Stimulated activated CD4-positive, alpha-beta T cell treated with anti-CD3 and anti-CD28 coated beads, Interleukin-1b, Interleukin-23, amount 100 ng/mL, for 48 hours (primary cell): ENCODE results near the gene TSEN2.
A peak's percentile ranks its signal among the peaks of the same experiment; 100 is the strongest.
"Not testable (repeated sequence)": the region's sequence is repeated elsewhere in the genome, so short reads cannot be mapped to it uniquely, and the experiment has no call there.

Source experiments
- DNase-seq: peaks from one replicate; pipeline ENCODE4 v3.0.0-alpha.2; 2020

Gene TSEN2

GRCh38 chr3:12452361-12453330, 31.6 kb upstream of the TSEN2 start:
- no peak for DNase-seq

GRCh38 chr3:12454076-12454815, 30.0 kb upstream of the TSEN2 start:
- no peak for DNase-seq

- no peak for DNase-seq
Observed at GRCh38 chr3:12454816-12455121, 29.5 kb upstream of the TSEN2 start.

GRCh38 chr3:12455740-12456139, 28.5 kb upstream of the TSEN2 start:
- DNase-seq = no peak

GRCh38 chr3:12456441-12456840, 27.8 kb upstream of the TSEN2 start:
- no peak for DNase-seq

GRCh38 chr3:12457380-12457779, 26.9 kb upstream of the TSEN2 start:
- not testable (repeated sequence) for DNase-seq

- no peak for DNase-seq
Observed at GRCh38 chr3:12458901-12459300, 25.4 kb upstream of the TSEN2 start.

GRCh38 chr3:12460127-12460526, 24.2 kb upstream of the TSEN2 start:
- no peak for DNase-seq

GRCh38 chr3:12461097-12461649, 23.1 kb upstream of the TSEN2 start:
- DNase-seq = peak; percentile 32

GRCh38 chr3:12462159-12462947, 21.9 kb upstream of the TSEN2 start:
- DNase-seq = no peak

- no peak for DNase-seq
Observed at GRCh38 chr3:12463686-12464085, 20.6 kb upstream of the TSEN2 start.

GRCh38 chr3:12464181-12464580, 20.1 kb upstream of the TSEN2 start:
- DNase-seq = no peak

- no peak for DNase-seq
Observed at GRCh38 chr3:12465151-12465835, 19.0 kb upstream of the TSEN2 start.

- DNase-seq = no peak
Observed at GRCh38 chr3:12465836-12466225, 18.4 kb upstream of the TSEN2 start.

GRCh38 chr3:12467746-12468145, 16.5 kb upstream of the TSEN2 start:
- DNase-seq = no peak

GRCh38 chr3:12468276-12468675, 16.0 kb upstream of the TSEN2 start:
- DNase-seq = no peak

GRCh38 chr3:12468757-12469156, 15.5 kb upstream of the TSEN2 start:
- DNase-seq = no peak

- not testable (repeated sequence) for DNase-seq
Observed at GRCh38 chr3:12469222-12469621, 15.1 kb upstream of the TSEN2 start.

- DNase-seq = no peak
Observed at GRCh38 chr3:12470111-12470510, 14.2 kb upstream of the TSEN2 start.

GRCh38 chr3:12470680-12471079, 13.6 kb upstream of the TSEN2 start:
- no peak for DNase-seq

- DNase-seq = peak; percentile 81
Observed at GRCh38 chr3:12471241-12471640, 13.0 kb upstream of the TSEN2 start.

GRCh38 chr3:12472000-12472610, 12.2 kb upstream of the TSEN2 start:
- DNase-seq = no peak
